Esophagus squamous epithelium (tissue), 5 donors: ENCODE data around the gene NPAT. TPM values are rescaled to one million over a fixed set of nuclear protein-coding genes. Genes with fewer than 3 reads are reported as not detected.
A peak's percentile ranks its signal among the peaks of the same experiment; 100 is the strongest.

Source experiments
- DNase-seq: peaks from one replicate; lab custom pipeline; 2025; lab: John Stamatoyannopoulos, UW
- H3K27ac ChIP-seq, 4 donors: fragments of 200-600 bp; sonication (generic); one replicate each; pipeline ENCODE4 v1.5.1; 2016 to 2019; ENCODE audit warnings: mild to moderate bottlenecking in 1 of 4
- H3K27me3 ChIP-seq, 4 donors: fragments of 200-600 bp; sonication (generic); 1 replicate in 3 of 4; 2 replicates in 1 of 4; pipeline versions ENCODE4 v1.5.1 to v1.6.0; 2017 to 2021; ENCODE audit warnings: antibody characterized with exemption in 1 of 4
- H3K36me3 ChIP-seq, 3 donors: fragments of 200-600 bp; sonication (generic); one replicate each; pipeline ENCODE4 v1.5.1; 2016 to 2019
- H3K4me1 ChIP-seq, 3 donors: fragments of 200-600 bp; sonication (generic); one replicate each; pipeline ENCODE4 v1.5.1; 2017 to 2019
- H3K4me3 ChIP-seq, 4 donors: fragments of 200-600 bp; sonication (generic); 1 replicate in 3 of 4; 2 replicates in 1 of 4; pipeline ENCODE4 v1.5.1; 2016 to 2019; ENCODE audit warnings: mild to moderate bottlenecking in 2 of 4, moderate library complexity in 1 of 4
- H3K9me3 ChIP-seq, 3 donors: fragments of 200-600 bp; sonication (generic); one replicate each; pipeline ENCODE4 v1.5.1; 2016 to 2019
- POLR2A ChIP-seq, 4 donors: fragments of 450-650 bp; IDR thresholded peaks; one replicate each; pipeline ENCODE4 v1.6.1; 2017; ENCODE audit warnings: antibody characterized with exemption in 4 of 4, mild to moderate bottlenecking in 4 of 4, moderate library complexity in 3 of 4
- WGBS, 2 donors: methylation state at CpG; one replicate each; pipeline ENCODE4 v1.1.5; 2018; 5-methylcytosine and 5-hydroxymethylcytosine counted together
- intact Hi-C: fragments of 100-400 bp; cut with DNase I; formaldehyde crosslinking; loops from one replicate; pipeline ENCODE4 v1.15.0; 2022
- small RNA-seq, 4 donors: library from RNA; depleted of rRNA; stranded (forward); fragments of <200 nt; gene quantifications; one replicate each; pipeline ENCODE3, GENCODE V24; 2016
- total RNA-seq, 4 donors: library from RNA; depleted of rRNA; stranded (reverse); fragments of >200 nt; gene quantifications; one replicate each; pipeline ENCODE4 v1.1.0, GENCODE V29; 2016
- TF ChIP-seq, protein P1 (sequence below), 6 experiments: fragments of 450-650 bp in 4 of 6; fragments of 200-600 bp in 2 of 6; sonication (generic) in 2 of 6; IDR thresholded peaks; one replicate each; pipeline ENCODE4 v1.5.1; 2016 to 2019; ENCODE audit warnings: antibody characterized with exemption in 6 of 6, mild to moderate bottlenecking in 4 of 6, moderate library complexity in 4 of 6
- donor health status: DM: yes; HTN: yes; CAD: no.

NPAT gene
- total RNA-seq, 4 donors from 2014 or later: 8.2 to 15.6 (median 11.7) TPM

DNA sequence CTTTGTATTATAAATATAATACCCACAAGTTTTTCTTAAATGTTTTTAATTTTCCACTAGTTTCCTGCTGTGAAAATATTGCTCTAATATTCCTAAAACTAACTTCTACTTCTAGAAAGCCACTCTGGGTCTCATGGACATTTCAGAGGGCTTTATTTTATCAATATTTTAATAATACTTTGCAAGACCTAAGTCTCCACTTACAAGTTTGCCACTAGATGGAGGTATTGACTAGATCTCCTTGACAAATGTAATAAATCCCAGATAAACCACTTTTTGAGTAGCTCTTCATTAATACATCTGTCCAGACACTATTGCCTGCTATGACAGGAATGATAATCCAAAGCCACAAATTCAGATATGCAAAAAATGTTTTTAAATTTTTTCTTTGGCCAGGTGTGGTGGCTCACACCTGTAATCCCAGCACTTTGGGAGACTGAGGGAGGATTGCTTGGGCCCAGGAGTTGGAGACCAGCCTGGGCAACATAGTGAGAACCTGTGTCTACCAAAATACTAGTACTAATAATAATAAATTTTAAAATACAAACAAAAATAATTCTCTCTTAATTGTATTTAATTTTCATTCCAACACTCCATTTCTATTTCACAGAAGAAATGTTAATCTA, 104.6 kb downstream of the NPAT start:
- H3K9me3 ChIP-seq: no peaks in the 10 kb centered on the region
- no peak overlapping the region for H3K27ac ChIP-seq
- no peaks in the 10 kb centered on the region for H3K27me3 ChIP-seq
- no peak for DNase-seq
- TF ChIP-seq, protein P1, sequence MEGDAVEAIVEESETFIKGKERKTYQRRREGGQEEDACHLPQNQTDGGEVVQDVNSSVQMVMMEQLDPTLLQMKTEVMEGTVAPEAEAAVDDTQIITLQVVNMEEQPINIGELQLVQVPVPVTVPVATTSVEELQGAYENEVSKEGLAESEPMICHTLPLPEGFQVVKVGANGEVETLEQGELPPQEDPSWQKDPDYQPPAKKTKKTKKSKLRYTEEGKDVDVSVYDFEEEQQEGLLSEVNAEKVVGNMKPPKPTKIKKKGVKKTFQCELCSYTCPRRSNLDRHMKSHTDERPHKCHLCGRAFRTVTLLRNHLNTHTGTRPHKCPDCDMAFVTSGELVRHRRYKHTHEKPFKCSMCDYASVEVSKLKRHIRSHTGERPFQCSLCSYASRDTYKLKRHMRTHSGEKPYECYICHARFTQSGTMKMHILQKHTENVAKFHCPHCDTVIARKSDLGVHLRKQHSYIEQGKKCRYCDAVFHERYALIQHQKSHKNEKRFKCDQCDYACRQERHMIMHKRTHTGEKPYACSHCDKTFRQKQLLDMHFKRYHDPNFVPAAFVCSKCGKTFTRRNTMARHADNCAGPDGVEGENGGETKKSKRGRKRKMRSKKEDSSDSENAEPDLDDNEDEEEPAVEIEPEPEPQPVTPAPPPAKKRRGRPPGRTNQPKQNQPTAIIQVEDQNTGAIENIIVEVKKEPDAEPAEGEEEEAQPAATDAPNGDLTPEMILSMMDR (IDR thresholded peaks at IDR 0.05): peak; percentile 13 to 60 (median 44)
- TF ChIP-seq POLR2A (IDR thresholded peaks at IDR 0.05): no peak
- H3K4me3 ChIP-seq: no peak overlapping the region
- intact Hi-C loops: loop anchor here (10.0 kb wide), 1 partner anchor 537 kb away; no protein-coding TSS in a partner anchor
- peaks cover 11 to 38% (median 15%) of the 10 kb centered on the region in 3 donors for H3K4me1 ChIP-seq
- no peaks in the 10 kb centered on the region for H3K36me3 ChIP-seq

DNA sequence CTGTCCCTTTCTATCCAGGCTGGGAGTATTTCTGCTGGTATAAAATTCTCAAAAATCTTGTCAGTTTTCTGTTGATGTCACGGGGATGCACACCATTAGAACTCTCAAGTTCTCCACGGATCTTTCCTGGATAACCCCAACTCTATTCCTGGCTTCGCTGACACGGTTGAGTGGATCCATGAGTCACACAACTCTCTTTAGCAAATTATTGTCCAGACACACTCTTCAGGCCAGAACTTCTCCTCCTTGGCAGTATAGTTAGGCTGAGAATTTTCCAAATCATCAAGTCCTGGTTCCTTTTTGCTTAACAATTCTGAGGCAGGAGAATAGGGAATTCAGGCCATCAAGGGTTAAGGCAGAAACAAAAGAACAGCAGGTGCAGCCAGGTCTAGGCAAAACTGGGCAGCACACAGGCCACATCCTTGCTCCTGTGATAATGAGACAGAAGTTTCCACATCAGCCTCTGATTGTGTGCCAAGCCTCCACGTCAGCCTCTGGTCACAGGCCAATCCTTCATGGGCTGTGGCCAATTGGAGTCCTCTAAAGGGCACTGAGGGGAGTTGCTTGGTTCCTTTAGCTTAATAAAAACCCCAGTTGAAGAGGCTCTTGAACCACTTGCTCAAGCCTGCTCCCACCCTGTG, 106.8 kb downstream of the NPAT start:
- no peak overlapping the region for H3K4me3 ChIP-seq
- no peaks in the 10 kb centered on the region for H3K36me3 ChIP-seq
- intact Hi-C loops: loop anchor here (10.0 kb wide), 1 partner anchor 539 kb away; no protein-coding TSS in a partner anchor
- TF ChIP-seq, protein P1 (IDR thresholded peaks at IDR 0.05): no peak
- TF ChIP-seq POLR2A (IDR thresholded peaks at IDR 0.05): no peak
- H3K27ac ChIP-seq: peak overlapping the region; percentile 3 to 77 (median 60)
- H3K4me1 ChIP-seq: peaks cover 11 to 17% (median 12%) of the 10 kb centered on the region in 3 donors
- no peaks in the 10 kb centered on the region for H3K27me3 ChIP-seq
- WGBS, 2 donors: 19 to 22% methylated on average over 4 to 5 of the region's 5 CpGs
- no peak for DNase-seq
- no peaks in the 10 kb centered on the region for H3K9me3 ChIP-seq

DNA sequence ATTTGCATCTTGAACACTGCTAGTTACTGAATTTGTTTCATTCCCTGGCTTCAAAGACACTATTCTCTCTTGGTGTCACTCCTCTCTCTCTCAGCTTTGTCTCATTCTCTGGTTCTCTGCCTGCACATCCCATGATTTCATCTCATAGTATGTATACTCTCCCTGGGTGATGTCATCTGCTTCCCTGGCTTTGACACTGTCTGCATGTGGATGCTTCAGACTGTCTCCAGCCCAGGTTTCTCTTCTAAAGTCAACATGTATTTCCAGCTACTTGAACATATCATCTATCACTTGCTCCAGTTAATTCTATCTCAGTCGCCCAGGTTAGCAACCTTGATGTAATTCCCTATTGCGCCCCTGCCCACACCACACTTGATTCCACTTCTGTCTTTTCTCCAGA, 110.4 kb downstream of the NPAT start:
- H3K27me3 ChIP-seq: no peaks in the 10 kb centered on the region
- H3K27ac ChIP-seq: no peak overlapping the region
- peaks cover 11 to 16% (median 12%) of the 10 kb centered on the region in 3 donors for H3K4me1 ChIP-seq
- H3K9me3 ChIP-seq: no peaks in the 10 kb centered on the region
- no peak for DNase-seq
- H3K36me3 ChIP-seq: peaks cover 0 to 7% (median 0%) of the 10 kb centered on the region in 3 donors
- H3K4me3 ChIP-seq: no peak overlapping the region
- 90 to 98% methylated on average over 2 of the region's 2 CpGs for WGBS, 2 donors
- intact Hi-C loops: loop anchor here (10.0 kb wide), 1 partner anchor 543 kb away; no protein-coding TSS in a partner anchor
- TF ChIP-seq, protein P1 (IDR thresholded peaks at IDR 0.05): no peak
- no peak for TF ChIP-seq POLR2A (IDR thresholded peaks at IDR 0.05)

DNA sequence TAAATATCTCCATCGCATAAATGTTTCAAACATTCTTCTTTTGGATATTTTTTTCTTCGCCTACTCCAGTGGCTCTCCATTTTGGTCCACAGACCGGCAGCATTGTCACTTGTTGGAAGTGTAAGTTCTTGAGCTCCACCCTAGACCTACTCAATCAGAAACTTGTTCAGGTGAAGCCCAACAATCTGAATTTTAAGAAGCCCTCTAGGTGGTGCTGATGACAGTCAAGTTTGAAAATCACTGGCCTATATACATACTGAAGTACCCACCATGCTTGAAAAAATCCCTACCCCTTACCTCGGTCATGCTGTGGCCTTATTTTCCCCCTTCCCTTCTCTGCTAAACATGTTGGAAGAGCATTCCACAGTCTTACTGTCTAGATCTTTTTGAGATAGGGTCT, 111.3 kb downstream of the NPAT start:
- TF ChIP-seq POLR2A (IDR thresholded peaks at IDR 0.05): no peak
- TF ChIP-seq, protein P1 (IDR thresholded peaks at IDR 0.05): no peak
- 84 to 86% methylated on average over 4 of the region's 4 CpGs for WGBS, 2 donors

More for the DNA sequence above, 111.3 kb downstream of the NPAT start:
- H3K9me3 ChIP-seq: no peaks in the 10 kb centered on the region
- H3K36me3 ChIP-seq: peaks cover 0 to 13% (median 0%) of the 10 kb centered on the region in 3 donors
- H3K4me1 ChIP-seq: peaks cover 10 to 14% (median 12%) of the 10 kb centered on the region in 3 donors
- DNase-seq: no peak
- intact Hi-C loops: loop anchor here (10.0 kb wide), 1 partner anchor 544 kb away; no protein-coding TSS in a partner anchor
- no peak overlapping the region for H3K4me3 ChIP-seq
- H3K27ac ChIP-seq: no peak overlapping the region
- H3K27me3 ChIP-seq: no peaks in the 10 kb centered on the region

Small RNA genes within 50 kb of the gene (small RNA-seq; reads per million reads assigned to genes)
- gene RF00019: 0 reads per million in 4 donors

Other genes with a start within 250 kb of the NPAT start
- gene CUL5, start 213.7 kb downstream of the NPAT start, total RNA-seq: 10 to 100 TPM; 19.4 to 34.3 (median 31.7) TPM
- gene ACAT1, start 101.1 kb downstream of the NPAT start, total RNA-seq: 10 to 100 TPM; 47.6 to 94.4 (median 85.2) TPM
- 10 to 100 TPM; 13.9 to 52.6 (median 21.7) TPM for gene ATM, start 429 bp upstream of the NPAT start, total RNA-seq
- gene C11orf65, start 244.9 kb upstream of the NPAT start, total RNA-seq: 1 to 10 TPM in 1 of 4 donors, under 1 TPM in 2, not detected in 1; 0.09 to 2.7 (median 0.95) TPM